ENCODE data around the gene IFI27. TPM values are rescaled to one million over a fixed set of nuclear protein-coding genes. Genes with fewer than 3 reads are reported as not detected.

Gene IFI27
- total RNA-seq, 4 donors from 2014 or later: 285 to 1,264 (median 308) TPM

DNA sequence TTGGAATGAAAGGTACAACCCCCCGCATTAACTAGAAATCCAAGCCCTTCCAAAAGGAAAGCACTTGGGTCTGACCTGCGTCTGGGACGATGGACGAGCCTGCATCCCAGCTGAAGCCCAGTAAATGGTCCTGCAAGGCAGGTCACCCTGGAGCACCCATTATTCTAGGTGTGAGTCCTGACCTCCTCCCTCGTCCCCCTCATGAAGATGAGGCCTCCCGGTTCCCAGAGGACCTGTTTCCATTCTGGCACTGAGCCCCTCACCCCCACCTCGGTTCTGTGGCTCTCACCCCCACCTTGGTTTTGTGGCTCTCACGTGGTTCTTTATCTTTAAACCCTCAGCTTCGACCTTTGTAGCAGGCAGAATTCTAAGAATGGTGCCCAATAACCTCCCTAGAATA lies 7.3 kb downstream of the IFI27 start:
- TF ChIP-seq, protein P1, sequence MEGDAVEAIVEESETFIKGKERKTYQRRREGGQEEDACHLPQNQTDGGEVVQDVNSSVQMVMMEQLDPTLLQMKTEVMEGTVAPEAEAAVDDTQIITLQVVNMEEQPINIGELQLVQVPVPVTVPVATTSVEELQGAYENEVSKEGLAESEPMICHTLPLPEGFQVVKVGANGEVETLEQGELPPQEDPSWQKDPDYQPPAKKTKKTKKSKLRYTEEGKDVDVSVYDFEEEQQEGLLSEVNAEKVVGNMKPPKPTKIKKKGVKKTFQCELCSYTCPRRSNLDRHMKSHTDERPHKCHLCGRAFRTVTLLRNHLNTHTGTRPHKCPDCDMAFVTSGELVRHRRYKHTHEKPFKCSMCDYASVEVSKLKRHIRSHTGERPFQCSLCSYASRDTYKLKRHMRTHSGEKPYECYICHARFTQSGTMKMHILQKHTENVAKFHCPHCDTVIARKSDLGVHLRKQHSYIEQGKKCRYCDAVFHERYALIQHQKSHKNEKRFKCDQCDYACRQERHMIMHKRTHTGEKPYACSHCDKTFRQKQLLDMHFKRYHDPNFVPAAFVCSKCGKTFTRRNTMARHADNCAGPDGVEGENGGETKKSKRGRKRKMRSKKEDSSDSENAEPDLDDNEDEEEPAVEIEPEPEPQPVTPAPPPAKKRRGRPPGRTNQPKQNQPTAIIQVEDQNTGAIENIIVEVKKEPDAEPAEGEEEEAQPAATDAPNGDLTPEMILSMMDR (IDR thresholded peaks at IDR 0.05): no peak
- no peak for ATAC-seq (ENCODE audit: low FRiP score)
- DNase-seq (ENCODE audit: low spot score): peak; percentile 18

DNA sequence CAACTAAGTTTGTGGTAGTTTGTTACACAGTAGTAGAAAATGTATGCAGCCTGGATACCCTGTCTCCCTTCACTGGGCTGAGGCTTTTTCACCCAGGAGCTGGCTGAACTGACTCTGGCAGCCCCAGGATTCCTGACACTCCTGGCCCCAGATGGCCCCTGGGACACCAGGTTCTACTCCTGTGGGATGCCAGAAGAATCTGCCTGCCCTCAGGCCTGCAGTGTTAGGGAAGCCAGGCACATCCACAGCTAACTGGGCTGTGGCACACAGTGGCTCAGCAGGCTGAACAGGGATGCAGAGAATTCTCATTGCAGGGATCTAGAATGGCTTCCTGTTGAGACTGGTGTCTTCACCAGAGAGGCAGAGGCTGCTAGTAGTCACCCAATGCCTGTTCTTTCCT lies 8.5 kb downstream of the IFI27 start:
- DNase-seq (ENCODE audit: low spot score) (peak; percentile 16), ATAC-seq (ENCODE audit: low FRiP score) (no peak)
- TF ChIP-seq, protein P1 (IDR thresholded peaks at IDR 0.05): no peak

DNA sequence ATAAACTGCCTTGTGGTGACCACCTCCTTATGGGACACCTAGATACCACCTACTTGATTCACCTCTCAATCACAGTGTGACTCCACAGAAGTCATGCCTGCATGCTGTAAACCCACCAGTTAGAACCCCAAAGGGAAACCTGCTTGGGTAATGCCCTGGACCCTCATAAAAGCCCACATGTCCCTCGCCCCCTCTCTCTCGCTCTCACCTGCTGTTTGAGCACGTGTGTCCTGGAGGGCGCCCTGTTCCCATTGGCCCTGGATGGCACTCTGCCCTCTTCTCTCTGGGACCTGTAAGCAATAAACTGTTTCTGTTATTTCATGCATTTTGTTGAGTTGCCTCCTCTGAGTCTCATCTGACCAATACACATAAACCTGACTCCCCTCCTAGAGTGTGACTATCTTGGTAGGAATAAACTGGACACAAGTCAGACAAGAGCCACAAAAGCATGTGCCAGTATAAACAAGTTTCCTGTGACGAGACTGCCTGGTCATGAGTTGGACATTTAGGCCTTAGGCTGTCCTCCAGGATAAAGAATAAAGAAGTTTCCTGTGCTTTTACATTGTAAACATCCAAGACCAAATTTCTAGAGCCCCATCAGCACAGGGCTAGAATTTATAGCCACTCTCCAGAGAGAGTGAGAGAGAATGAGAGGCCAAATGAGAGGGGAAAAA lies 10.3 kb downstream of the IFI27 start:
- ATAC-seq (ENCODE audit: low FRiP score): no peak
- peak; percentile 10 for DNase-seq (ENCODE audit: low spot score)
- TF ChIP-seq, protein P1 (IDR thresholded peaks at IDR 0.05): no peak

DNA sequence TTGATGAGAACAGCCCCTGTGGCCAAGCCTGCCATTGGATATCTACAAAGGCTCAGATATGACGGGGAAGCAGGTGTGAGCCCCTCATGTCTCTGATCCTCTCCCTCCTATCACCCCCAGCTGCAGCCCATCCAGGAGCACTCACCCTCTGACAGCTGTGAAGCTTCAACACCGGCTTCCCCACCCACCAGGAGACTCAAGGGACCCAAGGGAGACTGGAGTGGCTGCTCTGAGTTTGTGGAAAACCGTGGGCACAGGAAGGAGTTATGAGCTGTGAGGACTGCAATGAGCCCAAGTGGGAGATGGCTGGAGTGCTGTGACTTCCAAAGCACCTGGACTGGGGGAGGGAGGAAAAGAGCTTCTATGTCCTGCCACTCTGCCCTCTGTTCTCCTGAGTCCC lies 10.9 kb downstream of the IFI27 start:
- TF ChIP-seq, protein P1 (IDR thresholded peaks at IDR 0.05): no peak
- DNase-seq (ENCODE audit: low spot score): no peak
- ATAC-seq (ENCODE audit: low FRiP score): no peak

DNA sequence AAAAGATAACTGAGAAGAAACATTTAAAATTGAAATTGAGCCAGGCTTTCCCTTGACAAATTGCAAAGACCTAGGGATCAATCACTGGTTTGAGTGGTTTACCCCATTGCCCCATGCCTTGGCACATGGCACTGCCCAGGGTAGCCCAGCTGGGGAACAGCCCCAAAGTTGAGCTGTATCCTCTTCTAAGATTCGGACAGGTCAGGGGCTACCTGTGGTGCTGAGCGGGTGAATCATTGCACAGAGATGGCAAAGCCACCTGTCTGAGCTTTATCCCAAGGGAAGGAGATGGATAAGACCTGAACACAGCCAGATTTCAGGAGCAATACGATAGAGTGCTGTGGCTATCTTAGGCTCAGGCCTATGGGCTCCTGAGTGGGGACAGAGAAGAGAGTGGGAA lies 11.9 kb downstream of the IFI27 start:
- TF ChIP-seq, protein P1 (IDR thresholded peaks at IDR 0.05): no peak
- no peak for ATAC-seq (ENCODE audit: low FRiP score)
- peak; percentile 7 for DNase-seq (ENCODE audit: low spot score)

DNA sequence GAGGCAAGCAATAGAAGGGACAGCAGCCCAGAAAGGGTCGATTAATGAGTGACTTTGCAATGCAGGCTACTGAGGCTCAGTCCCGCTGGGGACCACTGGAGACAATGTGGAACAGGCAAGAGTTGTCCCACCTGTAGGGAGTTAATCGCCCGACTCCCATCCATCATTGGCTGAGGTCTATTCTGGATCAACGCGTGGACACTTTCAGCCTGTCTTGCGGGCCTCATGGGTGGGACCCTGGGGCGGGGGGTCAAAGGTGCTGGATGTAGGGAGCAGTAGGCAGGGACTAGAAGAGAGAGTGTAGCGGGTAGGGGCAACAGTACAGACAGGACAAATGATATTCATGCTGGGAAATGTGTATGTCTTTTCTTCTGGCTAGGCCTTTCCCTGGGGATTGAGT lies 12.8 kb downstream of the IFI27 start:
- no peak for DNase-seq (ENCODE audit: low spot score)
- ATAC-seq (ENCODE audit: low FRiP score): no peak
- TF ChIP-seq, protein P1 (IDR thresholded peaks at IDR 0.05): no peak

DNA sequence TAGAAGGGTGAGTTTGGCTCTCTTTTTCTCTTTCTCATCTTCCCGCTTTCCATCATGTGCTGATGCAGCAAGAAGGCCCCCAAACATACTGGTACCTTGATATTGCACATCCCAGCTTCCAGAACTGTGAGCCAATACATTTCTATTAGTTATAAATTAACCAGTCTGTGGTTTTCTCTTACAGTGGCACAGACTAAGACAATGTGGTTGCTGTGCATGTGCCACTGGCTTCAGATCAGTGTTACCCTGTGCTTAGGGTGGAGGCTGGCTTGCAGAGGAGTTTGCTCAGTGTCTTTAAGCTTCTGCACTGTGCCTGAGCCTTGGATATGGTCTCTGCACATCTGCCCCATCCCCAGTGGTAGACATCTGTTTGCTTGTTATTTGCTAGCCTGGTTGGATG lies 13.3 kb downstream of the IFI27 start:
- TF ChIP-seq, protein P1 (IDR thresholded peaks at IDR 0.05): no peak
- no peak for DNase-seq (ENCODE audit: low spot score)
- ATAC-seq (ENCODE audit: low FRiP score): no peak
